Psoas muscle (tissue), 8 donors: ENCODE results near the gene GPR142. TPM values are rescaled to one million over a fixed set of nuclear protein-coding genes. Genes with fewer than 3 reads are reported as not detected.

Experiments used
- ATAC-seq, 4 donors: fragments of 200-7000 bp; cut with Tn5 transposase; one replicate each; pipeline ENCODE4 v1.9.1; 2020; ENCODE audit warnings: moderate library complexity in 3 of 4, mild to moderate bottlenecking in 2 of 4
- DNase-seq, 2 donors: peaks; one replicate each; pipeline ENCODE4 v3.0.0-alpha.2; 2020
- H3K27ac ChIP-seq: fragments of 200-600 bp; one replicate; pipeline ENCODE4 v1.8.0; 2022
- H3K27me3 ChIP-seq, 3 donors: fragments of 200-600 bp in 1 of 3; one replicate each; pipeline versions ENCODE4 v1.6.1 to v1.8.0; 2013 to 2022; ENCODE audit warnings: low read length in 2 of 3, mild to moderate bottlenecking in 2 of 3, moderate library complexity in 1 of 3; ENCODE audit not compliant: insufficient read depth in 3 of 3
- H3K36me3 ChIP-seq, 2 donors: fragments of 200-600 bp in 1 of 2; one replicate each; pipeline versions ENCODE4 v1.6.1 to v1.8.0; 2013 to 2022; ENCODE audit warnings: low read depth in 1 of 2, mild to moderate bottlenecking in 1 of 2, moderate library complexity in 1 of 2; ENCODE audit not compliant: insufficient read depth in 1 of 2
- H3K4me1 ChIP-seq: fragments of 200-600 bp; one replicate; pipeline ENCODE4 v1.8.0; 2022
- H3K4me3 ChIP-seq: fragments of 200-600 bp; one replicate; pipeline ENCODE4 v1.8.0; 2022; ENCODE audit warnings: mild to moderate bottlenecking
- H3K9me3 ChIP-seq: fragments of 200-600 bp; one replicate; pipeline ENCODE4 v1.8.0; 2022
- WGBS, 3 donors: extraction: QIAGEN DNeasy Blood & Tissue Kit; methylation state at CpG; one replicate each; pipeline versions ENCODE4 v1.1.6 to v1.1.7; 2013; 5-methylcytosine and 5-hydroxymethylcytosine counted together
- intact Hi-C, 2 donors: fragments of 100-400 bp; cut with DNase I; formaldehyde crosslinking; loops; one replicate each; pipeline versions ENCODE4 v1.11.0 to v1.14.2; 2022
- polyA plus RNA-seq, 3 donors: library from polyadenylated mRNA; stranded (reverse); fragments of 200-250 nt; gene quantifications; one replicate each; pipeline ENCODE4 v1.2.3, GENCODE V29; 2013
- total RNA-seq, 4 donors: library from RNA; stranded (reverse); fragmentation: NEBNext Ultra II Directional in 2 of 4; extraction: Animal tissue kit (Norgen Biotek cat#: 25700) in 2 of 4; gene quantifications; one replicate each; pipeline versions ENCODE4 v1.2.1 to v1.2.4, GENCODE V29; 2021 to 2023
- TF ChIP-seq, protein P1 (sequence below): fragments of 200-600 bp; IDR thresholded peaks from one replicate; pipeline ENCODE4 v1.8.0; 2022; ENCODE audit warnings: antibody characterized with exemption
- donor health status: healthy with polysubstance abuse.
- donor health status: DM: no; HTN: no; CAD: no; lungs with moderate emphysema.
- donor health status: Bipolar disorder and iron deficiency.
- donor health status: healthy.
- donor health status: DM: yes; HTN: yes; CAD: no.
- donor health status: DM: no; HTN: no; CAD: no.
- donor health status: DM: no; HTN: no; CAD: no.
- donor health status: DM: yes; HTN: yes; CAD: no.

GPR142 gene
- total and polyA plus RNA-seq, 7 donors, result not detected

DNA sequence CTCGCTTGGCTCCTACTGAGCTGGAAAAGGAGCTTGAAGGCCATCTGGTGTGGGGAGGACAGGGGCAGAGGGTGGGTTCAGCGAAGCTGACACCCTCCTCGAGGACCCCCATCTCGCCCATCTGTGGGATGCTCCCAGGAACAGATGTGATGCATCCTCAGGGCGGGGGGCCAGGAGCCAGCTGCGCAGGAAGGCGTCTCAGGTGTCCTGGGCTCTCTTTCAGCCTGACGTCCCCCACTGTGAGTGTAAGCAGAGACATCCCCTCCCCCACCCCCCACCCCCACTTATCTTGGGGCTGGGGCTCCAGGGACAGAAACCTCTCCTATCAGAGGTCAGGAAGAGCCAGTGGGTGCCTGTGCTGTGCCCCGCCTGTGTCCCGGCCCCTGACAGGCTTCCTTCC, 25.1 kb upstream of the GPR142 start:
- Histone ChIP-seq H3K9me3 (no peaks in the 10 kb centered on the region), H3K4me1 (no peaks in the 10 kb centered on the region), H3K4me3 (no peak overlapping the region), H3K27ac (no peak overlapping the region), H3K36me3 (no peaks in the 10 kb centered on the region), H3K27me3 (peaks cover 0 to 11% (median 4%) of the 10 kb centered on the region in 3 donors)
- DNase-seq, result no peak
- TF ChIP-seq, protein P1, sequence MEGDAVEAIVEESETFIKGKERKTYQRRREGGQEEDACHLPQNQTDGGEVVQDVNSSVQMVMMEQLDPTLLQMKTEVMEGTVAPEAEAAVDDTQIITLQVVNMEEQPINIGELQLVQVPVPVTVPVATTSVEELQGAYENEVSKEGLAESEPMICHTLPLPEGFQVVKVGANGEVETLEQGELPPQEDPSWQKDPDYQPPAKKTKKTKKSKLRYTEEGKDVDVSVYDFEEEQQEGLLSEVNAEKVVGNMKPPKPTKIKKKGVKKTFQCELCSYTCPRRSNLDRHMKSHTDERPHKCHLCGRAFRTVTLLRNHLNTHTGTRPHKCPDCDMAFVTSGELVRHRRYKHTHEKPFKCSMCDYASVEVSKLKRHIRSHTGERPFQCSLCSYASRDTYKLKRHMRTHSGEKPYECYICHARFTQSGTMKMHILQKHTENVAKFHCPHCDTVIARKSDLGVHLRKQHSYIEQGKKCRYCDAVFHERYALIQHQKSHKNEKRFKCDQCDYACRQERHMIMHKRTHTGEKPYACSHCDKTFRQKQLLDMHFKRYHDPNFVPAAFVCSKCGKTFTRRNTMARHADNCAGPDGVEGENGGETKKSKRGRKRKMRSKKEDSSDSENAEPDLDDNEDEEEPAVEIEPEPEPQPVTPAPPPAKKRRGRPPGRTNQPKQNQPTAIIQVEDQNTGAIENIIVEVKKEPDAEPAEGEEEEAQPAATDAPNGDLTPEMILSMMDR, result no peak
- no peak for ATAC-seq
- intact Hi-C loops, result no loop called here
- WGBS, 3 donors, result 68 to 80% (median 75%) methylated on average over 10 of the region's 10 CpGs

DNA sequence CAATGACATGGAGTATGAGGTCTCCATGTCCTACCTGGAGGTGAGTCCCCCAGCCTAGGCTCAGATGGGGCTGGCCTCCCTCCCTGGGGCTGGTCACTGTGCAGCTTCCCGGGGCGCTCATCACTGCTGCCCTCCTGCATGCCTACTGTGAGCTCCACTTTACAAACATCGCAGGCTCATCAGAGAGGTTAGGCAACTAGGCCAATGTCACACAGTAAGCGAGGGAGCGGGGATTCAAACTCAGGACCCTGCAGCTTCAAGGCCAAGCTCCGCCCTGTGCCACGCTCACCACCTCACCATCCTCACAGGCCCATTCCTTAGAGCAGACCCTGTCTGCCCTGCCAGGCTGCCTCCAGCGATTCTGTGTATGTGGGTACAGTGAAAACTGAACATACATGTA, 24.2 kb upstream of the GPR142 start:
- DNase-seq, result no peak
- Histone ChIP-seq H3K9me3 (no peaks in the 10 kb centered on the region), H3K27ac (no peak overlapping the region), H3K27me3 (peaks cover 0 to 13% (median 6%) of the 10 kb centered on the region in 3 donors), H3K36me3 (no peaks in the 10 kb centered on the region), H3K4me3 (no peak overlapping the region), H3K4me1 (no peaks in the 10 kb centered on the region)
- ATAC-seq, result no peak
- 85 to 97% (median 86%) methylated on average over 8 of the region's 8 CpGs for WGBS, 3 donors
- intact Hi-C loops, result no loop called here
- TF ChIP-seq, protein P1, result no peak

DNA sequence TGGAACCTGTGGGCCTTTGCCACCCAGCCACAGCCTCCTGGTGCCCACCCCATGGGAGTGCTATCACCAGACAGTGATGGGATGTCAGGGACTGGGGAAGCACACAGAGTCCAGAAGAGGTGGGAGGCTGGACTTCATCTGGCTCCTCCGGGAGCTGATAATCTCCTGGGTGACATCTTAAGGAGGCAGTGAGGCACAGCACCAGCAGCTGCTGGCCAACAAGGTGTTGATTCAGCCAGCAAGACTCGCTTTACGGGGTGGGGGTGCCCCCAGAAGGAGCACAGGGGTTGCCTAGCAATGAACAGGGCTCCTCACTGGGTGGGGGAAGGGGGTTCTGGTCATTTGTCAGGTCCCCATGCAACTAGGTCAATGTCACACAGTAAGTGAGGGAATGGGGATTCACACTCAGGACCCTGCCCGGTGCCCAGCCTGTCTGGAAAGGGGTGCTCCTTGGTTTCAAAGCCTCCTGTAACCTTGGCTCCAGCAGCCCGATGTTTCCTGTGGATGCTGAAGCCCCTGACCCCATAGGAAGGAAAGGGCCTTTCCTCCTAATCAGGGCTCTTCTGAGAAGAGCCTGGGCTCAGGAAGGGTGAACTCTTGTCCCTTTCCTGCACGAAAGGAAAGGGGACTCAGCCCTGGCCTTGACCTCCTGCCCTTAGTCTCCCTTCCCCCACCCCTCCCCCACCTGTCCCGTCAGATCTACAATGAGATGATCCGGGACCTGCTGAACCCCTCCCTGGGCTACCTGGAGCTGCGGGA, 23.6 kb upstream of the GPR142 start:
- DNase-seq (no peak), ATAC-seq (no peak)
- Histone ChIP-seq H3K4me1 (no peaks in the 10 kb centered on the region), H3K27ac (no peak overlapping the region), H3K4me3 (no peak overlapping the region), H3K9me3 (no peaks in the 10 kb centered on the region), H3K27me3 (peaks cover 0 to 10% (median 4%) of the 10 kb centered on the region in 3 donors), H3K36me3 (no peaks in the 10 kb centered on the region)
- intact Hi-C loops, result no loop called here
- TF ChIP-seq, protein P1, result no peak
- WGBS, 3 donors, result 71 to 73% (median 72%) methylated on average over 9 of the region's 9 CpGs

DNA sequence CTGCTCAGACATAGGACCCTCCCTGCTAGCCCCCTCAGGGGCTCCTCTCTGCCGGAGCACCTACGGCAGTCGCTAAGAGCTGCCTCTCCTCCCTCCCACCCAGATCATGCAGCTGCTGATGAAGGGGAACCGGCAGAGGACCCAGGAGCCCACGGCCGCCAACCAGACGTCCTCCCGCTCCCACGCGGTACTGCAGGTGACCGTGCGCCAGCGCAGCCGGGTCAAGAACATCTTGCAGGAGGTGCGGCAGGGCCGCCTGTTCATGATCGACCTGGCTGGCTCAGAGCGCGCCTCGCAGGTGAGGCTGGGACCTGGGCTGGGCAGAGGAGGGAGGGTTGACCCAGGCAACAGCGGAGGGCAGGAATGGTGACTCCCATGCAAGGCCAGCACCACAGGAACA, 22.6 kb upstream of the GPR142 start:
- ATAC-seq (no peak), DNase-seq (no peak)
- 77 to 84% (median 79%) methylated on average over 21 of the region's 21 CpGs for WGBS, 3 donors
- no peaks in the 10 kb centered on the region for H3K9me3 ChIP-seq
- no peak overlapping the region for H3K4me3 ChIP-seq
- TF ChIP-seq, protein P1, result no peak
- no peak overlapping the region for H3K27ac ChIP-seq
- intact Hi-C loops, result no loop called here
- H3K27me3 ChIP-seq, result peaks cover 0 to 14% (median 2%) of the 10 kb centered on the region in 3 donors
- H3K4me1 ChIP-seq, result no peaks in the 10 kb centered on the region
- H3K36me3 ChIP-seq, result no peaks in the 10 kb centered on the region
